HG03558 (cell line): ENCODE measurements around the gene ZNF302.
A peak's percentile ranks its signal among the peaks of the same experiment; 100 is the strongest.

Experiments
- ATAC-seq: cut with Tn5 transposase; IDR thresholded peaks from one replicate; pipeline ENCODE4 v1.9.1; 2021; ENCODE audit warnings: moderate number of reproducible peaks; ENCODE audit not compliant: unreplicated experiment; ENCODE audit errors: extremely low read depth

ZNF302 gene

DNA sequence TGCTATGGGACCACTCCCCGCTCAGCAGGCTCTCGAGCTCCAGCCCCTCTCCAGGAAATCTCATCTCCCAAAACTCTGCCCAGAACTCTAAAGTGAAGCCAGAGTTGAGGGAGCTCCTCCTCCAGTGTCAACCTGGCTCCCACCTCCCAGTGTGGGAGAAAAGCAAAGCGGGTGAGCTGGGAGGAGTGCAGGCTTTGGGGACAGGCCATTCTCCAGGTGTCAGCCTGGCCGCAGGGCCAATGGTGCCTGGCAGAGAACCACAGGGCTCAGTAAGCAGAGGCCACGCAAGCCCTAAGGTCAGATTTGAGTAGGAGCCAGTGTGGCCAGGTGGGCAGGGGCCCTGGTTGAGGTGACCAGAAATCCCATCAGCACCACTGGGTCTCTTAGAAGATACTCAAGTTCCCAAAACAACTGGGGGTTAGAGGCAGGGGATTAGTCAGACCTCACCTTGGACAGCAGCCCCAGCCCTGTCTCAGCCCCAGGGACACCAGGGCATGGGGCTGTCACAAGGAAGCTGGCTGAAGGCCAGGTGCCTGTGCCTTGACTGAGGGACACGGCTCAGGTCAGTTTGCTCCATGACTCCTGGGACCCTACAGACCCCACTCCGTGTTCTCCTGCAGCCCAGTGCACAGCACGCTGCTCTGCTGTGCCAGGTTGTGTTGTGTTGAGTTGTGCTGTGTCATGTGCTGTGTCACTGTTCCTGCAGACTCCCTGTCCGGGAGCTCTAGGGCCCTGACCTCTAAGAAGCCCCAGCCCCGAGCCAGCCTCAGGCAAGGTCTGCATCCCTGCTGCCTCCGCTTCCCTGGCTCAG lies 53.7 kb downstream of the ZNF302 start:
- no peak for ATAC-seq

DNA sequence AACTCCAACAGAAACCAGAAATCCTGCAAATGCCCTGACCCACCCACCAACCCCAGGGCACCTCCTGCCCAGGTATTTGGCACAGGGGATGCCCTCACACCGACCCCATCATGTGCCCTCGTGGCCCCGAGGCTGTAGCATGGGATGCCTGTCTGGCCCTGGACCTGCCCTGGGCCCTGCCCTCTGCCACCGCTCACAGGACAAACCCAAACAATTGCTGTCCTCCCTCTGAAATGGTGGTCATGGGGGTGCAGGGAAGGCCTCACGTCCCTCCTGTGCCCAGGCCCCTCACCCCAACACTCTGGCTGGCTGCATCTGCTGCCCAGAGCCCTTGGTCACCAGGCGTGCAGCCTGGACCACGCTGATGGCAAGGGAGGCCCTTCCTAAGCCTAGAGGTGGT lies 54.5 kb downstream of the ZNF302 start:
- no peak for ATAC-seq

DNA sequence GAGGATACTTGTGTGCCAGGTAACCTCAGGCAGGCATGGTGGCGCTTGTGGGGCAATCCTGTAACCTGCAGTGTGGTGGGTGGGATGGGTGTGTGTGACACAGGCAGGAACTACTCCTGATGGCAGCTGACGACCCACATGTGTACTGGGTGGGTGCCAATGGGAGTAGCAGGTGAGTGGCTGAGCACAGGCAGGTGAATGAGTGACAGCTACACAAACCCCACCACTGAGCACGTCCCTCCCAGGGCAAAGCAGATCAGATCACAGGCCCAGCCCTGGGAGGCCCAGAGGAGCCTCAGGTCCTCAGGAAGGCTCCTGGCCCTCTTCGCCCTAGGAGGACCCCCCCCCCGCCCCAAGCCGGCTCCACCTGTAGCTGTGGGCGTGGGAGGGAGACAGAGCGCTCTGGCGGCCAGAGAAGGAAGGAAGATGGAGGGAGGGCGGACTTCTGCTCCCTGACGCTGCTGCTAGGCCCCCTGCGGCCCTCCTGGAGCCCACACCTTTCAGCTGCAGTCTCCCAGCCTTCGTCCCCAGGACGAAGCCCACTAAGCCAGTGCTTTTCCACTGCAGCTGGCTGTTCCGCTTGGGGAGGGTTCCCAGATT lies 55.2 kb downstream of the ZNF302 start:
- no peak for ATAC-seq

DNA sequence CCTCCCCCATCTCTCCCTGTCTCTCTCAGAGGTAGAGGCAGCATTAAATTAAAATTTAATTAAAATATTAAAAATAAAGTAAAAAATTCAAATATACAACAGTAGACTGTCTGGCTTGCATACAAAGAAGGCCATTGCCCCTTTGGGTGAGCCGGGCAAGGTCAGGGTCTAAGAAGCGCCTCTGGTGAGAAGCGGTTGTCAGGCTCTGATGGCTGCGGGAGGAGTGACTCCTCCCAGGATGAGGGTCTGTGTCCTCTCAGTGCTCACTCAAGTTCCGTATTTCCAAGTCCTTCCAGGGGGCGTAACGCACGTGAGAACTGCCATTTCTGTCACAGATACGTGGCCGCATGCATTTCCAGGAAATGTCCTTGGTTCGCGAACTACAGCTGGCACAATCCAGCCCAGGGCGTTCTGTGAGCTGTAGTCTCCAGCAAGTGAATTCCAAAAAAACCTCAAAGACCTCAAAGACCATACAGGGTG lies 55.8 kb downstream of the ZNF302 start:
- peak; percentile 7 for ATAC-seq

DNA sequence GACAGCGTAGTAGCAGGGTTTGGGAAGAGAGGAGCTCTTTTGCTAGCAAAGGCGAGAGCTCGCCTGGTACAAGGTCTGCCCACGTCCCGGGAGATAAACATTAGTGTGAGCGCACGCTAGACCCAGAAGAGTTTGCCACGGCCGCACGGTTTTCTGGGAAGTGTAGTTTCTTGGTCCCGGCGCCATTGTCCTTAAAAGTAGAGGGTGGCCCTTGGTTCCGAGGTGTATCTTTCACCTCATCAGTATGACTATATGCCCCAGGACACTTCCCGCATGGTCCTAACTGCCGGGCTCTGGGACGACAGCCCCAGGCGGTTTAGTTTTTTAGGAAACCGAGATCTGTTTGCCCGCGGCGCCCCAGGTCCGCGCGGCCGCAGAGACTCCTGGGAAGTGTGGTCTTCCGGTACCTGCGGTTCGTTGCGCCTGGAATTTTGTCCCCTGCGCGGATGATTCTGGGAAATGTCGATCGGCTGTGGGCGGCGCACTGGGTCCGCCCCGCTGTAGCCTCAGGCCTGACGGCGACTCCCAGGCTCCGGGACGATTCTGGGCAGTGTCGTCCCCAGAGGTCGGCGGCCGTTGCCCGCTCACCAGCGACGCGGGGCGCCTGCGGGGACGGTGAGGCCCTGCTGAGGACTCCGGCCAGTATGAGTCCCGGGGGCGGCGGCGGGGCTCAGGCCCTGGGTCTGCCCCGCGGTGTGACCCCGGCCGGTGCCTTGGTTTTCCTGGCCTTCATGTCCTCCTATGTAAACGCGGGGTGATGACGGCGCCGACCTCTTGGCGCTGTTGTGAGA lies 56.5 kb downstream of the ZNF302 start, which contains the start of gene ZNF181:
TSS of gene ZNF181 (plus strand) at position 498 of the 791 bp plus-strand sequence. CDS start 795 bp downstream, outside the sequence.
- peak; percentile 51 for ATAC-seq

DNA sequence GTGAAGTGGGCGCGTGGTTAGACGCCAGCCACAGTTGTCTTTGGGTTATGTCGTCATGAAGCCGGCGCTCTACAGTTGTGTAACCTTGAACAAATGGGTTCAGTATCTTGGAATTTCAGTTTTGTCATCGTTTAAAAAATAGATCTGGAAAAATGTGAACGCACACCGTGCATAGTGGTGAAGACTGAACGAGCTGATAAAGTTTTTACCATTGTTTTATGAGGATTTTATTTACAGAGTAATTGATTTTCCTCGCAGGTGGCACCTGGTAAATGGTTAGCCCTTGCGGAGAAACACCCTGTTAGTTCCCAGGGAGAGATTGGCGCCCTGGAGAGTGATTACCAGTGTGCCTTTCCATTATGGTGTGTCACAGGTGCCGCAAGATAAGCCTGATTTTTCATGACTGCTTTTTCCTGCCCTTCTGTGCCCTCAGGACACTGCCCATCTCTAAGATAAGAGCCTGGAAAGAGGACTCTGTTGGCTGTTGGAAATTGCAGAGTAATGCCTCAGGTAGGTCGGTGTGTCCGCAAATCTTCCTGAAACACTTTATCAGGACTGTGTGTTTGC lies 57.1 kb downstream of the ZNF302 start:
- no peak for ATAC-seq
